GM10266 (cell line): ENCODE measurements around the gene GLIPR2.

Experiments
- DNase-seq: peaks from one replicate; pipeline ENCODE4 v3.0.0; 2012; ENCODE audit errors: extremely low spot score
- TF ChIP-seq, protein P1 (sequence below): IDR thresholded peaks from 2 replicates; pipeline ENCODE4 v1.5.1; 2012; ENCODE audit warnings: mild to moderate bottlenecking, low read depth; ENCODE audit not compliant: control insufficient read depth, insufficient read depth; ENCODE audit errors: missing control alignments

The GLIPR2 gene

DNA sequence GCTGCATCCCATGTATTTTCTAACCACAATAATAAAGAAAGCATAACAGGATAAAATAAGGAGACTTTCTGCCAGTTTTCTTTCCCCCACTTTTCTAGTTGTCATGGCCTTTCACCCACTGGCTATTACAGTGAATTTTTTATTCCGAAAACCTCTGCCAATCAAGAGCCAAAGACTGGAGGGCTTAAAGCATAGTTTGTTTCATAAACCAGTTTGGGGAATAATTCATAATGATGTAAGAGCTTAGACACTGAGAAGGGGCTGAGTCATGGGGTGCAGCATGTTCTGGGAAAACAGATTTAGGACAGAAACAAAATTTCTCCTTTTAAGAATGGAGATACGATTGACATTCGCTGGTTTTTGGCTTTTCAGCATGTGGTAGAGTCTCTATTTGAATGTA is 4.4 kb upstream of the GLIPR2 start:
- DNase-seq = no peak
- TF ChIP-seq, protein P1, sequence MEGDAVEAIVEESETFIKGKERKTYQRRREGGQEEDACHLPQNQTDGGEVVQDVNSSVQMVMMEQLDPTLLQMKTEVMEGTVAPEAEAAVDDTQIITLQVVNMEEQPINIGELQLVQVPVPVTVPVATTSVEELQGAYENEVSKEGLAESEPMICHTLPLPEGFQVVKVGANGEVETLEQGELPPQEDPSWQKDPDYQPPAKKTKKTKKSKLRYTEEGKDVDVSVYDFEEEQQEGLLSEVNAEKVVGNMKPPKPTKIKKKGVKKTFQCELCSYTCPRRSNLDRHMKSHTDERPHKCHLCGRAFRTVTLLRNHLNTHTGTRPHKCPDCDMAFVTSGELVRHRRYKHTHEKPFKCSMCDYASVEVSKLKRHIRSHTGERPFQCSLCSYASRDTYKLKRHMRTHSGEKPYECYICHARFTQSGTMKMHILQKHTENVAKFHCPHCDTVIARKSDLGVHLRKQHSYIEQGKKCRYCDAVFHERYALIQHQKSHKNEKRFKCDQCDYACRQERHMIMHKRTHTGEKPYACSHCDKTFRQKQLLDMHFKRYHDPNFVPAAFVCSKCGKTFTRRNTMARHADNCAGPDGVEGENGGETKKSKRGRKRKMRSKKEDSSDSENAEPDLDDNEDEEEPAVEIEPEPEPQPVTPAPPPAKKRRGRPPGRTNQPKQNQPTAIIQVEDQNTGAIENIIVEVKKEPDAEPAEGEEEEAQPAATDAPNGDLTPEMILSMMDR = no peak

DNA sequence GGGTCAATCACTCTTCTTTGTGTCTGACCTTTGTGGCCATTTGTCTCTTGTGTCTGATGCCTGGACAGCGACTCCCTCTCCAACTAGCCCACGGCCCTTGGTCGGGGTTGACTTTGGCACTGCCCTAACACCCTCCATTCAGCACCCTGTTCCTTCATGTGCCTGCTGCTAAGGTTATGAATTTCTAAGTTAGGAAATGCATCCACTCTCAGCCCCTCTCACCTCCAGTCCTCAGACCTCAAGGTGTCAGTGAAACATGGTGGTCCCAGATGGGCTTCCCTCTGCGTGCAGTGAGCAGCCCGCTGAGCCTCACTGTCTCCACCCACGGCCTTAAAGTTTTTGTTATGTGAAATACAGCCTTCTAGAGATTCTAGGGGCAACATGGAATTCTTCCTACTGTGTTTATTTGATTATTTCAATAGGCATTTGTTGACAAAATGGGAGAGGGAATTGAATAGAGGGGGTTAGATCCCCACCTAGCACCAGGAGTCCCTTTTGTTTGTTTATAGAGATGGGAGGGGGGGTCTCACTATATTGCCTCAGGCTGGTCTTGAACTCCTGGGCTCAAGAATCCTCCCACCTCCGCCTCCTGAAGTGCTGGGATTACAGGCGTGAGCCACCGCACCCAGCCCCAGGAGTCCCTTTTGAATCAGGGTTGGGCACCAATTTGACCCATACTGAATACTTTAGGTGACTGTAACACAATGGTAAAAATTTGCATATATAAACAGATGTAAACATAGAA is 1.6 kb upstream of the GLIPR2 start:
- TF ChIP-seq, protein P1 = no peak

DNA sequence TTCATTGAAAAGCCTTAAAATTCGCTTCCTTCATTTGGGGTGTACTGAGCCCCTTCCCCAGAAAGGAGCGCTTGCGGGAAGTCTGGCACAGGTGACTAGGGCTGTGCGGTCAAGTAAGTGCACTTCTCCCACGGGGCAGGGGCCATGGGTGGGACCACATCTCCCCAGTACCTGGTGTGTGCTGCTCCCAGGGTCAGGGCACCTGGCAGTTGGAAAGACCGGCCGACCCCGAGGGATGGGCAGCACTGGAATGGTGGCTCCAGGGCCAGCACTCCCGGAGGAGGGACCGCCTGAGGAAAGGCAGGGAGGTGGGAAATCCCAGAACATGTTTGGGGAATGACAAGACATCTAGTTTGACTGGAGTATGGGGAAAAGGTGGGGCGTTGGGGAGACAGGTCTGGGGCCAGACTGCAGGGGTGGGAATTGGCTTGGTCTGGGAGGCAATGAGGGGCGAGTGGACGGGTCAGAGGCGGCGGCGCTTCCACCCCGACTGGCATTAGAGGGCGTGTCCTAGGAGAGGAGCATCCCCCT is 727 bp upstream of the GLIPR2 start:
- TF ChIP-seq, protein P1 = no peak
- DNase-seq = no peak

More for the DNA sequence above, 1.6 kb upstream of the GLIPR2 start:
- no peak for DNase-seq

DNA sequence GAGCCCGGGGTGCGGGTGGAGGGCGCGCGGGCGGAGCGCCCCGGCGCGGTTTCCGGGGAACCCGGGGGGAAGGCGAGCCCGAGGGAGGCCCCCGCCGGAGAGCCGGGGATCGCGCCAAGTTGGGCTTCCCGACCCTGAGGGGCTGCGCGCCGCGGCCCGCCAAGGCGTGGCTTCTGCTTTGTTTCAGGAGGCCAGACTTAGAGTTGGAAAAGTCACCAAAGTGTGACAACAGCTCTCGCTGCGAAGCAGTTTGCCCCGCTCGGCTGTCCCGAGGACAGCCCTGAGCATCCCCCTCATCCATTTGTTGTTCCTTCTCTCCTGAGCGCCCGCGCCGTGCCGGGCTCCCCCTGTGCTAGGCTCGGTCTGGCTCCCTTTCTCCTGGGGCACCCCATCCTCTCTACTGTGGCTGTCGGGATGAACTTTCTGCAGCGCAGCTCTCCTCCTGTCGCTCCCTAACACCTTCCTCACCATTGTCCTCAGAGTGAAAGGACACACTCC is 410 bp downstream of the GLIPR2 start:
- TF ChIP-seq, protein P1 = no peak
- no peak for DNase-seq

DNA sequence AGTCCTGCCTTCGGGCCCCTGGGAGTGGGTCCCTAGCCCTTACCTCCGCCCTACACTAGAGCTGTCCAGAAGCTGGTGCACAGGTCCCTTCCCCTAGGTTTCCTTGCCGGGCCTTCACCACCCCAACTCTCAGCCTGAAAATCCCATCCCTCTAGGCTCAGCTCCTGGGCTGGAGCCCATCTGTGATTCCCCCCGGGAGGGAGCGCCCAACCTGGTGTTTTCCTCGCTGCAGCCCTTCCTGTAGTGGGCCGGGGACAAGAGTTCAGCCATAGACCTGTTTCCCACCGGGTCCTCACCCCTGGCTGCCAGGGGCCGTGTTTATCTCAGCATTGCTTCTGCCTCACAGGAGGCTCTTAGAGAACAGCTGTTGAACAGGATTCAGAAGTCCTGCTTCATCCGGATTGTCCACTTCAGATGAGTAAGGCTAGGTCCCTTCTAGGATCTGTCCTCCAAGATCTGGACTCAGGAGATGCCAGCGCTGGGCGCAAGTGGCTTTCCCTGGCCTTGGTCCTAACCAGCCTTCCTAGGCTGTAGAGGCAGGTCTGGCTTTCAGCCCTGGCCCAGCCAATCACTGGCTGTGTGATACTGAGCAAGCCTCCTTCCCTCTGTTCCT is 965 bp downstream of the GLIPR2 start:
- TF ChIP-seq, protein P1 = no peak

DNA sequence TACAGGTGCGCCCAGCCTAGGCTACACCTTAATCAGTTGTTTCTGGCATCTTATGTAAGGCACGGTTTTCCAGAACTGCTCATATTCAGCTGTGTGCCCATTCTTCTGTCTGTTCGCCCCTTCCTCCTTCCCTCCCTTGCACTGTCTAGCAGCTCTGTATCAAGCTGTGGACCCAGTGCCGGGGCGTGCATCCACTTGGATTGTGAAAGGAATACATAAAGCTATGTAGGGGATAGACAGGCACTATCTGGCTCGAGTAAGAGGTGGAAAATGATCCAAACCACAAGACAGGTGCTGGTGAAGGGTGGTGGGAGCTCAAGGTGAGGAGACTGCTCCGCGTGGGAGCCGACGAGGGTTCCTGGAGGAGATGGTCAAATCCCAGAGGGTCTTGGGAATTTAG is 2.0 kb downstream of the GLIPR2 start:
- TF ChIP-seq, protein P1 = no peak
- DNase-seq = no peak

More for the DNA sequence above, 965 bp downstream of the GLIPR2 start:
- DNase-seq = no peak

DNA sequence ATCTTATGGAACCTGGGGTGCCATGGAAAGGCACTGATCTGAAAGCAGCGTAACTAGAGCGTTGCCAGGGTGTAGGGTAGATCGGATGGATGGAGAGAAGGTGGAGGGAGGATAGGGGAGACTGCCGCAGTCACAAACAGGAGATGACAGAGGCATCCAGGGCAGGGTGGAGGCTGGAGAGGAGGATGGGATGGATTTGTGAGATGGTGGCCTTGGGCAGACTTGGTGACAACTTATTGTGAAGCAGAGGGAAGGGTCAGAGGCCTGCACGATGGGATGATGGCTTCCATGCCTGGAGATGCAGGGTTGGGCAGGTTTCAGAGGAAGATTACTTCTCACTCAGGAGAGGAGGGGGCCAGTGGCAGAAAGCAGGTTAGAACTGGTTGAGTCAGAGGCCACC is 2.4 kb downstream of the GLIPR2 start:
- DNase-seq = no peak
- TF ChIP-seq, protein P1 = no peak
